Measurements from ENCODE around the gene BACH2.

DNA sequence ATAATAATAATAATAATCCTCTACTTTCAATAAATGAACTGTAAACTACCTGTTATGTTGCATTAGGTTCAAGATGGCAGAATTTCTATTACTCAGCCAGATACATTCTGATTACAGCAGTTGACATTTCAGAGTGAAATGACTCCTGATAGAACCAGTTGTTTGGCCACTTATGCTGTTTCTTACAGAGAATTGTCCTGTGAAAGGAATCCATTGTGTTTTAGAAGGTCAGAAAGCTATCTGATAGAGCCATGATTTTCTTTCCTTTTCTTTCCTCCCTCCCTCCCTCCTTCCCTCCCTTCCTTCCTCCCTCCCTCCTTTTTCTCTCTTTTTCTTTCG lies 385.8 kb downstream of the BACH2 start:
- TF ChIP-seq EZH2phosphoT487 (IDR thresholded peaks at IDR 0.05; ENCODE audit: insufficient read depth, low read depth) (no peak), EZH2 (IDR thresholded peaks at IDR 0.05; ENCODE audit: insufficient read depth, poor library complexity, severe bottlenecking) (no peak)

All from GM23248 (cell line).